Loucy (cell line): ENCODE results near the gene MSL3B.

Experiments
- H2AFZ ChIP-seq: fragments of 200-600 bp; sonication (generic); 2 replicates; pipeline ENCODE4 v1.6.0; 2016; ENCODE audit warnings: antibody characterized with exemption, mild to moderate bottlenecking, low read length, moderate library complexity
- H3F3A ChIP-seq: fragments of 200-600 bp; 2 replicates; pipeline ENCODE4 v1.6.0; 2016; ENCODE audit warnings: antibody characterized with exemption, low read depth, mild to moderate bottlenecking
- H3K27me3 ChIP-seq: fragments of 200-600 bp; sonication (generic); 2 replicates; pipeline ENCODE4 v1.6.1; 2014; ENCODE audit warnings: low read length, mild to moderate bottlenecking; ENCODE audit not compliant: insufficient read depth, poor library complexity, severe bottlenecking
- H3K36me3 ChIP-seq: fragments of 200-600 bp; sonication (generic); 2 replicates; pipeline ENCODE4 v1.6.1; 2016; ENCODE audit warnings: low read length; ENCODE audit not compliant: insufficient read depth
- H3K4me1 ChIP-seq: fragments of 200-600 bp; sonication (generic); 2 replicates; pipeline ENCODE4 v1.5.1; 2014; ENCODE audit warnings: low read length, mild to moderate bottlenecking; ENCODE audit not compliant: insufficient read depth, poor library complexity, severe bottlenecking
- H3K4me2 ChIP-seq: fragments of 200-600 bp; sonication (generic); 2 replicates; pipeline ENCODE4 v1.6.0; 2014; ENCODE audit warnings: antibody characterized with exemption, low read length, low read depth, mild to moderate bottlenecking; ENCODE audit not compliant: poor library complexity, severe bottlenecking
- H3K4me3 ChIP-seq: fragments of 200-600 bp; sonication (generic); 2 replicates; pipeline ENCODE4 v1.5.1; 2014; ENCODE audit warnings: low read length, mild to moderate bottlenecking, mixed read lengths; ENCODE audit not compliant: poor library complexity, severe bottlenecking
- H3K79me2 ChIP-seq: fragments of 200-600 bp; sonication (generic); 2 replicates; pipeline ENCODE4 v1.6.1; 2014; ENCODE audit warnings: low read length; ENCODE audit not compliant: insufficient read depth
- H3K9ac ChIP-seq: fragments of 200-600 bp; sonication (generic); 2 replicates; pipeline ENCODE4 v1.6.0; 2014; ENCODE audit warnings: mild to moderate bottlenecking, low read depth, low read length, moderate library complexity; ENCODE audit not compliant: poor library complexity, severe bottlenecking
- H3K9me2 ChIP-seq: fragments of 200-600 bp; sonication (generic); replicated peaks from 2 replicates; pipeline ENCODE4 v1.6.1; 2016; ENCODE audit warnings: low read depth, low read length, mixed read lengths
- H3K9me3 ChIP-seq: fragments of 200-600 bp; sonication (generic); 2 replicates; pipeline ENCODE4 v1.6.1; 2014; ENCODE audit warnings: mild to moderate bottlenecking, antibody characterized with exemption, low read length, low read depth; ENCODE audit not compliant: insufficient read depth
- H4K20me1 ChIP-seq: fragments of 200-600 bp; sonication (generic); 2 replicates; pipeline ENCODE4 v1.6.0; 2014; ENCODE audit warnings: antibody characterized with exemption, low read length, mild to moderate bottlenecking; ENCODE audit not compliant: insufficient read depth, poor library complexity, severe bottlenecking
- EZH2phosphoT487 ChIP-seq: fragments of 200-600 bp; IDR thresholded peaks from 2 replicates; pipeline ENCODE4 v1.6.1; 2018; ENCODE audit warnings: antibody characterized with exemption, mild to moderate bottlenecking, moderate library complexity, borderline replicate concordance
- TF ChIP-seq, protein P1 (sequence below): fragments of 200-600 bp; sonication (generic); conservative IDR thresholded peaks from 2 replicates; pipeline ENCODE4 v1.5.1; 2014; ENCODE audit warnings: mild to moderate bottlenecking, antibody characterized with exemption, low read length

Gene MSL3B

GRCh38 chr2:233852056-233852455 lies 16.1 kb downstream of the MSL3B start:
- H3K9ac ChIP-seq = peak overlapping the region; percentile 100
- H3K4me2 ChIP-seq = peak overlapping the region; percentile 97
- H3K4me3 ChIP-seq = peak overlapping the region; percentile 97
- H4K20me1 ChIP-seq = peaks cover 65% of the 10 kb centered on the region
- H3K36me3 ChIP-seq = peaks cover 53% of the 10 kb centered on the region; the same call in 1 of the 2 replicates
- H2AFZ ChIP-seq = no peak overlapping the region
- no peaks in the 10 kb centered on the region for H3K9me3 ChIP-seq
- H3K9me2 ChIP-seq = no peaks in the 10 kb centered on the region
- no peaks in the 10 kb centered on the region for H3F3A ChIP-seq
- peaks cover 65% of the 10 kb centered on the region for H3K4me1 ChIP-seq
- peaks cover 80% of the 10 kb centered on the region for H3K79me2 ChIP-seq
- TF ChIP-seq EZH2phosphoT487 = no peak
- TF ChIP-seq, protein P1, sequence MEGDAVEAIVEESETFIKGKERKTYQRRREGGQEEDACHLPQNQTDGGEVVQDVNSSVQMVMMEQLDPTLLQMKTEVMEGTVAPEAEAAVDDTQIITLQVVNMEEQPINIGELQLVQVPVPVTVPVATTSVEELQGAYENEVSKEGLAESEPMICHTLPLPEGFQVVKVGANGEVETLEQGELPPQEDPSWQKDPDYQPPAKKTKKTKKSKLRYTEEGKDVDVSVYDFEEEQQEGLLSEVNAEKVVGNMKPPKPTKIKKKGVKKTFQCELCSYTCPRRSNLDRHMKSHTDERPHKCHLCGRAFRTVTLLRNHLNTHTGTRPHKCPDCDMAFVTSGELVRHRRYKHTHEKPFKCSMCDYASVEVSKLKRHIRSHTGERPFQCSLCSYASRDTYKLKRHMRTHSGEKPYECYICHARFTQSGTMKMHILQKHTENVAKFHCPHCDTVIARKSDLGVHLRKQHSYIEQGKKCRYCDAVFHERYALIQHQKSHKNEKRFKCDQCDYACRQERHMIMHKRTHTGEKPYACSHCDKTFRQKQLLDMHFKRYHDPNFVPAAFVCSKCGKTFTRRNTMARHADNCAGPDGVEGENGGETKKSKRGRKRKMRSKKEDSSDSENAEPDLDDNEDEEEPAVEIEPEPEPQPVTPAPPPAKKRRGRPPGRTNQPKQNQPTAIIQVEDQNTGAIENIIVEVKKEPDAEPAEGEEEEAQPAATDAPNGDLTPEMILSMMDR = no peak
- H3K27me3 ChIP-seq = peaks cover 6% of the 10 kb centered on the region

DNA sequence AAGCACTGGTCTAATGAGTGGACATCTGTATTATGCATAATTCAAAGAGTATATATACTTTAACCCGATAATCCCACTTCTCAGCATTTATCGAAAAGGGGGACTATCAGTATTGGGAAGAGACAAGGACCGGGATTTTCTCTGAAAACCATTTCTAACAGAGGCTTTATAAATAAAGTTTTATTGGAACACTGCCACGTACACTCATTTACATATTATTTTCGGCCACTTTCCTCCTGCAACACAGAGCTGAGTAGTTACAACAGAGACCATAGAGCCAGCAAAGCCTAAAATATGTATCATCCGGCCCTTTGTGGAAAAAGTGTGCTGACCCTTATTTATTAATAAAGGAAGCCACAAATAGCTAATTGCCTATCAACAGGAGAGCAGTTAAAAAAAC lies 17.0 kb downstream of the MSL3B start:
- TF ChIP-seq, protein P1 = no peak
- TF ChIP-seq EZH2phosphoT487 = no peak
- peaks cover 69% of the 10 kb centered on the region for H3K4me1 ChIP-seq
- peak overlapping the region; percentile 97 for H3K4me2 ChIP-seq
- H3K9me2 ChIP-seq = no peaks in the 10 kb centered on the region
- H3K4me3 ChIP-seq = peak overlapping the region; percentile 97
- H4K20me1 ChIP-seq = peaks cover 70% of the 10 kb centered on the region
- peaks cover 6% of the 10 kb centered on the region for H3K27me3 ChIP-seq
- H3K9ac ChIP-seq = peak overlapping the region; percentile 31
- no peaks in the 10 kb centered on the region for H3F3A ChIP-seq
- H3K9me3 ChIP-seq = no peaks in the 10 kb centered on the region
- H2AFZ ChIP-seq = no peak overlapping the region
- peaks cover 62% of the 10 kb centered on the region; the same call in 1 of the 2 replicates for H3K36me3 ChIP-seq
- peaks cover 89% of the 10 kb centered on the region for H3K79me2 ChIP-seq

- Histone ChIP-seq H3K79me2 (peaks cover 93% of the 10 kb centered on the region), H3K9ac (peak overlapping the region; percentile 31), H3K4me2 (peak overlapping the region; percentile 97), H3K9me2 (no peaks in the 10 kb centered on the region), H3K4me3 (peak overlapping the region; percentile 97), H3K9me3 (no peaks in the 10 kb centered on the region), H3K27me3 (peaks cover 6% of the 10 kb centered on the region), H2AFZ (no peak overlapping the region), H4K20me1 (peaks cover 70% of the 10 kb centered on the region), H3K36me3 (peaks cover 66% of the 10 kb centered on the region), H3F3A (no peaks in the 10 kb centered on the region), H3K4me1 (peaks cover 69% of the 10 kb centered on the region)
- TF ChIP-seq, protein P1 = no peak
- TF ChIP-seq EZH2phosphoT487 = no peak
These were observed 17.4 kb downstream of the MSL3B start for GRCh38 chr2:233850745-233851144.
